H1 (cell line): Measurements from ENCODE around the gene SND1. TPM values are rescaled to one million over a fixed set of nuclear protein-coding genes. Genes with fewer than 3 reads are reported as not detected.

Experiments used
- CTCF ChIA-PET: fragments of 300-600 bp; sonication (Branson Sonifier 250); formaldehyde crosslinking; loops from one replicate; lab custom pipeline; 2021; ENCODE audit not compliant: partially characterized antibody; lab: Charles Lee
- POLR2A ChIA-PET: fragments of 300-600 bp; sonication (Branson Sonifier 250); formaldehyde crosslinking; loops from one replicate; lab custom pipeline; 2021; ENCODE audit warnings: inconsistent platforms; ENCODE audit not compliant: partially characterized antibody; lab: Charles Lee
- DNase-seq, 2 experiments: peaks; one replicate each; pipeline versions ENCODE4 v3.0.0 to v3.0.0-alpha.2; 2010 to 2022; ENCODE audit warnings: low spot score in 2 of 2, low read depth in 1 of 2, mixed read lengths in 1 of 2
- FAIRE-seq: peaks from 2 replicates; lab custom pipeline; 2011; peaks lifted over from hg19 to GRCh38; lab: Jason Lieb, UNC
- H2AFZ ChIP-seq: 2 replicates; pipeline ENCODE4 v1.8.1; 2012; ENCODE audit warnings: low read length, inconsistent platforms
- H2AK5ac ChIP-seq: 2 replicates; pipeline ENCODE4 v1.6.1; 2013; ENCODE audit warnings: low read depth, low read length
- H2BK120ac ChIP-seq: replicated peaks from 2 replicates; pipeline ENCODE3; 2013; ENCODE audit warnings: low read depth, low read length, inconsistent platforms
- H2BK12ac ChIP-seq: 2 replicates; pipeline ENCODE4 v1.6.1; 2013; ENCODE audit warnings: low read depth, low read length
- H2BK15ac ChIP-seq: 2 replicates; pipeline ENCODE4 v1.6.1; 2013; ENCODE audit warnings: low read length
- H2BK20ac ChIP-seq: 2 replicates; pipeline ENCODE4 v1.6.1; 2013; ENCODE audit warnings: low read length
- H2BK5ac ChIP-seq: 2 replicates; pipeline ENCODE4 v1.6.1; 2013; ENCODE audit warnings: low read depth, low read length
- H3K14ac ChIP-seq: 2 replicates; pipeline ENCODE4 v1.6.1; 2013; ENCODE audit warnings: inconsistent platforms; ENCODE audit not compliant: insufficient read length
- H3K18ac ChIP-seq: 2 replicates; pipeline ENCODE4 v1.6.1; 2013; ENCODE audit warnings: low read length; ENCODE audit errors: extremely low read depth
- H3K23ac ChIP-seq: 2 replicates; pipeline ENCODE4 v1.6.1; 2013; ENCODE audit warnings: inconsistent platforms; ENCODE audit not compliant: insufficient read length
- H3K23me2 ChIP-seq: 2 replicates; pipeline ENCODE4 v1.6.1; 2013; ENCODE audit warnings: low read depth, low read length
- H3K27ac ChIP-seq: 2 replicates; pipeline ENCODE4 v1.6.1; 2011; ENCODE audit warnings: low read depth, low read length, inconsistent platforms
- H3K27me3 ChIP-seq, 4 experiments: replicated peaks in 1 of 4; 1 replicate in 1 of 4; 2 replicates in 3 of 4; pipeline versions ENCODE4 v1.6.1 to v1.8.1; 2011 to 2013; ENCODE audit warnings: low read length in 3 of 4, mild to moderate bottlenecking in 3 of 4, inconsistent platforms in 2 of 4, mixed read lengths in 2 of 4, moderate library complexity in 1 of 4; ENCODE audit not compliant: control insufficient read depth in 3 of 4, insufficient read depth in 3 of 4; ENCODE audit errors: extremely low read depth in 1 of 4
- H3K36me3 ChIP-seq, 4 experiments: 2 replicates each; pipeline versions ENCODE4 v1.6.1 to v1.8.1; 2011 to 2013; ENCODE audit warnings: mild to moderate bottlenecking in 4 of 4, low read length in 3 of 4, moderate library complexity in 2 of 4, control low read depth in 1 of 4, inconsistent platforms in 1 of 4; ENCODE audit not compliant: insufficient read depth in 4 of 4, control insufficient read depth in 2 of 4
- H3K4ac ChIP-seq: replicated peaks from 2 replicates; pipeline ENCODE3; 2013; ENCODE audit warnings: low read length, low read depth, mixed read lengths, inconsistent platforms; ENCODE audit not compliant: insufficient read length
- H3K4me1 ChIP-seq, 4 experiments: replicated peaks in 1 of 4; 1 replicate in 1 of 4; 2 replicates in 3 of 4; pipeline versions ENCODE4 v1.6.1 to v1.8.1; 2011 to 2013; ENCODE audit warnings: low read length in 3 of 4, inconsistent platforms in 2 of 4, mixed read lengths in 1 of 4; ENCODE audit not compliant: insufficient read depth in 4 of 4, control insufficient read depth in 3 of 4
- H3K4me2 ChIP-seq, 2 experiments: 2 replicates each; pipeline versions ENCODE4 v1.6.1 to v1.8.1; 2011 to 2013; ENCODE audit warnings: low read depth in 2 of 2, low read length in 2 of 2, control low read depth in 1 of 2, inconsistent platforms in 1 of 2, mild to moderate bottlenecking in 1 of 2; ENCODE audit not compliant: insufficient read depth in 1 of 2
- H3K4me3 ChIP-seq, 4 experiments: fragments of 200-600, 300-600 bp in 1 of 4; sonication (generic), shearing (Covaris generic), sonication (Bioruptor Twin) in 1 of 4; 2 replicates each; pipeline versions ENCODE4 v1.5.1 to v1.8.1; 2011 to 2016; ENCODE audit warnings: low read length in 4 of 4, low read depth in 3 of 4, control low read depth in 2 of 4, inconsistent platforms in 2 of 4, mild to moderate bottlenecking in 2 of 4, mixed read lengths in 1 of 4, moderate library complexity in 1 of 4; ENCODE audit not compliant: insufficient read depth in 2 of 4; ENCODE audit errors: extremely low read depth in 1 of 4
- H3K56ac ChIP-seq: replicated peaks from 2 replicates; pipeline ENCODE3; 2013; ENCODE audit warnings: low read depth, mild to moderate bottlenecking, mixed read lengths, low read length, inconsistent platforms; ENCODE audit not compliant: insufficient read length
- H3K79me1 ChIP-seq: 2 replicates; pipeline ENCODE4 v1.6.1; 2013; ENCODE audit warnings: low read depth, low read length, control low read depth
- H3K79me2 ChIP-seq, 2 experiments: 2 replicates each; pipeline versions ENCODE4 v1.6.1 to v1.8.1; 2012 to 2013; ENCODE audit warnings: low read length in 2 of 2, mild to moderate bottlenecking in 2 of 2, inconsistent platforms in 1 of 2; ENCODE audit not compliant: insufficient read depth in 2 of 2, control insufficient read depth in 1 of 2
- H3K9ac ChIP-seq, 4 experiments: replicated peaks in 1 of 4; 1 replicate in 1 of 4; 2 replicates in 3 of 4; pipeline versions ENCODE4 v1.6.1 to v1.8.1; 2011 to 2013; ENCODE audit warnings: low read depth in 3 of 4, low read length in 3 of 4, control low read depth in 2 of 4, mild to moderate bottlenecking in 2 of 4, moderate library complexity in 2 of 4, inconsistent platforms in 1 of 4; ENCODE audit errors: extremely low read depth in 1 of 4
- H3K9me3 ChIP-seq, 2 experiments: 2 replicates each; pipeline versions ENCODE4 v1.6.1 to v1.8.1; 2012 to 2013; ENCODE audit warnings: mild to moderate bottlenecking in 2 of 2, moderate library complexity in 2 of 2, control low read depth in 1 of 2, inconsistent platforms in 1 of 2, low read depth in 1 of 2, low read length in 1 of 2, mixed read lengths in 1 of 2; ENCODE audit not compliant: insufficient read depth in 2 of 2
- H4K20me1 ChIP-seq, 2 experiments: replicated peaks in 1 of 2; 2 replicates each; pipeline versions ENCODE3 to v1.8.1; 2011 to 2013; ENCODE audit warnings: inconsistent platforms in 2 of 2, low read length in 2 of 2, mild to moderate bottlenecking in 1 of 2; ENCODE audit not compliant: insufficient read depth in 2 of 2, control insufficient read depth in 1 of 2
- H4K5ac ChIP-seq: 2 replicates; pipeline ENCODE4 v1.6.1; 2013; ENCODE audit warnings: low read length, low read depth, mixed read lengths, inconsistent platforms; ENCODE audit not compliant: insufficient read length
- H4K8ac ChIP-seq: 2 replicates; pipeline ENCODE4 v1.8.0; 2013; ENCODE audit warnings: mild to moderate bottlenecking, moderate library complexity, low read length, inconsistent platforms; ENCODE audit not compliant: insufficient read depth; ENCODE audit errors: extremely low read depth
- H4K91ac ChIP-seq: replicated peaks from 2 replicates; pipeline ENCODE3; 2013; ENCODE audit warnings: low read length, mixed read lengths, inconsistent platforms; ENCODE audit not compliant: insufficient read length
- CHD2 ChIP-seq: IDR thresholded peaks from 2 replicates; pipeline ENCODE4 v1.6.1; 2012; ENCODE audit warnings: low read length, improper control_type of control experiment
- EGR1 ChIP-seq: IDR thresholded peaks from 2 replicates; pipeline ENCODE4 v1.6.1; 2011; ENCODE audit warnings: low read depth, low read length, borderline replicate concordance
- HDAC2 ChIP-seq, 2 experiments: fragments of 300-600 bp in 1 of 2; sonication (generic) in 1 of 2; IDR thresholded peaks; 2 replicates each; pipeline ENCODE4 v1.6.1; 2011 to 2012; ENCODE audit warnings: low read depth in 2 of 2, low read length in 2 of 2, mild to moderate bottlenecking in 2 of 2, moderate library complexity in 2 of 2, borderline replicate concordance in 1 of 2, inconsistent platforms in 1 of 2
- JUN ChIP-seq: IDR thresholded peaks from 2 replicates; pipeline ENCODE4 v1.6.1; 2011; ENCODE audit warnings: low read depth, mild to moderate bottlenecking, improper control_type of control experiment, low read length
- JUND ChIP-seq: IDR thresholded peaks from 2 replicates; pipeline ENCODE4 v1.6.1; 2011; ENCODE audit warnings: mild to moderate bottlenecking, improper control_type of control experiment, low read length
- NANOG ChIP-seq: IDR thresholded peaks from 2 replicates; pipeline ENCODE4 v1.6.1; 2011; ENCODE audit warnings: low read length, low read depth, mild to moderate bottlenecking, inconsistent platforms; ENCODE audit not compliant: insufficient read depth, poor library complexity, severe bottlenecking
- NRF1 ChIP-seq: IDR thresholded peaks from 2 replicates; pipeline ENCODE4 v1.6.1; 2011; ENCODE audit warnings: mild to moderate bottlenecking, low read depth, low read length, improper control_type of control experiment
- PHF8 ChIP-seq: fragments of 200-600 bp; sonication (generic); conservative IDR thresholded peaks from 2 replicates; pipeline ENCODE4 v1.7.1; 2012; ENCODE audit warnings: low read depth, mild to moderate bottlenecking, inconsistent platforms, low read length, moderate library complexity
- POU5F1 ChIP-seq: IDR thresholded peaks from 2 replicates; pipeline ENCODE4 v1.6.1; 2011; ENCODE audit warnings: low read depth, mild to moderate bottlenecking, low read length, moderate library complexity
- RAD21 ChIP-seq, 2 experiments: IDR thresholded peaks in 1 of 2; conservative IDR thresholded peaks in 1 of 2; 2 replicates each; pipeline ENCODE4 v1.6.1; 2011; ENCODE audit warnings: low read depth in 2 of 2, low read length in 2 of 2, improper control_type of control experiment in 1 of 2, inconsistent platforms in 1 of 2, mild to moderate bottlenecking in 1 of 2, moderate library complexity in 1 of 2
- SIN3A ChIP-seq, 2 experiments: IDR thresholded peaks in 1 of 2; conservative IDR thresholded peaks in 1 of 2; 2 replicates each; pipeline ENCODE4 v1.6.1; 2011 to 2012; ENCODE audit warnings: low read length in 2 of 2, improper control_type of control experiment in 1 of 2, low read depth in 1 of 2, mild to moderate bottlenecking in 1 of 2
- SIRT6 ChIP-seq: IDR thresholded peaks from one replicate; pipeline ENCODE4 v1.7.1; 2012; ENCODE audit warnings: low read length, inconsistent platforms
- SP2 ChIP-seq: IDR thresholded peaks from 2 replicates; pipeline ENCODE4 v1.6.1; 2012; ENCODE audit warnings: mild to moderate bottlenecking, low read length, inconsistent platforms
- WGBS, 2 experiments: shearing (Covaris generic) in 1 of 2; methylation state at CpG; one replicate each; pipeline versions ENCODE4 v1.1.6 to v1.1.7; 2013 to 2015; ENCODE audit warnings: low lambda C conversion rate in 2 of 2, mixed read lengths in 2 of 2, inconsistent platforms in 1 of 2, low coverage in 1 of 2, missing lambda C conversion rate in 1 of 2; ENCODE audit not compliant: insufficient replicate concordance in 2 of 2, insufficient coverage in 1 of 2, insufficient read length in 1 of 2; ENCODE audit errors: extremely low coverage in 1 of 2, missing lambda C conversion rate in 1 of 2; 5-methylcytosine and 5-hydroxymethylcytosine counted together
- polyA plus RNA-seq, 7 experiments: library from polyadenylated mRNA; depleted of rRNA in 3 of 7; stranded (reverse) in 5 of 7; unstranded in 2 of 7; fragments of >200 nt in 5 of 7; fragments of 200-250 nt in 2 of 7; gene quantifications; 1 replicate in 5 of 7; 2 replicates in 1 of 7; 4 replicates in 1 of 7; pipeline versions ENCODE4 v1.2.1 to v1.2.3, GENCODE V29; 2011 to 2013; ENCODE audit warnings: missing spikeins in 2 of 7, mixed read lengths in 2 of 7
- total RNA-seq: library from RNA; stranded (reverse); fragmentation: NEBNext Ultra II Directional; extraction: Animal tissue kit (Norgen Biotek cat#: 25700); gene quantifications from 2 replicates; pipeline ENCODE4 v1.2.1, GENCODE V29; 2021

Gene SND1
- total and polyA plus RNA-seq, 2 of the 8 experiments (the other 6 are each of a cell fraction or from before 2014, with no cell fraction given), result 122 to 290 TPM

- no peaks in the 10 kb centered on the region for H3K79me2 ChIP-seq
- ChIA-PET POLR2A (interaction anchor here (1.0 kb wide), 1 partner anchor 20 kb away, joined by 3 read pairs; no protein-coding TSS in a partner anchor), CTCF (interaction anchor here (0.8 to 16.6 kb wide), 10 partner anchors 11 to 129 kb away, joined by 3 to 135 read pairs (median 4); no protein-coding TSS in a partner anchor)
- H2BK12ac ChIP-seq, result no peak overlapping the region
- H3K23ac ChIP-seq, result no peak overlapping the region
- H3K14ac ChIP-seq, result no peak overlapping the region
- no peak overlapping the region for H3K9ac ChIP-seq
- H3K4ac ChIP-seq, result no peak overlapping the region
- H3K9me3 ChIP-seq, result no peaks in the 10 kb centered on the region
- peaks cover 6 to 12% of the 10 kb centered on the region in 2 experiments for H4K20me1 ChIP-seq
- no peak overlapping the region for H3K18ac ChIP-seq
- no peaks in the 10 kb centered on the region for H3K23me2 ChIP-seq
- WGBS, 2 experiments, result 89% methylated on average over 7 of the region's 7 CpGs; no CpG with 5 or more reads in 1 of the 2 experiments
- H3K4me3 ChIP-seq, result no peak overlapping the region
- no peaks in the 10 kb centered on the region for H3K27me3 ChIP-seq
- H2BK120ac ChIP-seq, result no peak overlapping the region
- TF ChIP-seq NANOG (no peak), SP2 (no peak), RAD21 (IDR thresholded peaks at IDR 0.05 in 1 of 2, conservative IDR thresholded peaks at IDR 0.05 in 1 of 2; ENCODE audit: low read depth in 2 of 2, low read length in 2 of 2) (no peak), SIRT6 (no peak), CHD2 (no peak), POU5F1 (no peak), SIN3A (conservative IDR thresholded peaks at IDR 0.05 in 1 of 2, IDR thresholded peaks at IDR 0.05 in 1 of 2; ENCODE audit: low read depth in 1 of 2, low read length in 2 of 2) (no peak), JUND (no peak), NRF1 (no peak), JUN (no peak), PHF8 (no peak), EGR1 (no peak), HDAC2 (IDR thresholded peaks at IDR 0.05; ENCODE audit: borderline replicate concordance in 1 of 2, low read depth in 2 of 2, low read length in 2 of 2) (no peak)
- no peak overlapping the region for H2AFZ ChIP-seq
- H3K36me3 ChIP-seq, result peaks cover 2 to 10% (median 7%) of the 10 kb centered on the region in 4 experiments; a peak in 4 of 8 replicates
- H3K56ac ChIP-seq, result no peak overlapping the region
- H3K27ac ChIP-seq, result no peak overlapping the region
- H4K5ac ChIP-seq, result no peak overlapping the region
- no peak overlapping the region for H2BK5ac ChIP-seq
- H3K79me1 ChIP-seq, result peaks cover 2% of the 10 kb centered on the region; the same call in 1 of the 2 replicates
- H2AK5ac ChIP-seq, result no peak overlapping the region
- FAIRE-seq (no peak), DNase-seq (no peak)
- no peak overlapping the region for H4K8ac ChIP-seq
- no peak overlapping the region for H4K91ac ChIP-seq
- H2BK15ac ChIP-seq, result no peak overlapping the region
- peaks cover 0 to 6% (median 0%) of the 10 kb centered on the region in 4 experiments; a peak in 1 of 7 replicates for H3K4me1 ChIP-seq
- H2BK20ac ChIP-seq, result no peak overlapping the region
- H3K4me2 ChIP-seq, result no peak overlapping the region
Measured at GRCh38 chr7:128080169-128080568, 428.2 kb downstream of the SND1 start.
